Astrocyte (in vitro differentiated cells and primary cell): Measurements from ENCODE around the gene CEP250.

ENCODE experiments used
- EZH2 ChIP-seq: IDR thresholded peaks from 2 replicates; pipeline ENCODE4 v1.6.1; 2012; ENCODE audit warnings: mild to moderate bottlenecking, low read length, inconsistent platforms; ENCODE audit not compliant: insufficient read depth
- TF ChIP-seq, protein P1 (sequence below): IDR thresholded peaks from 2 replicates; pipeline ENCODE4 v1.5.1; 2011; ENCODE audit warnings: low read depth, mild to moderate bottlenecking, inconsistent platforms, low read length, moderate library complexity; ENCODE audit not compliant: insufficient read depth

DNA sequence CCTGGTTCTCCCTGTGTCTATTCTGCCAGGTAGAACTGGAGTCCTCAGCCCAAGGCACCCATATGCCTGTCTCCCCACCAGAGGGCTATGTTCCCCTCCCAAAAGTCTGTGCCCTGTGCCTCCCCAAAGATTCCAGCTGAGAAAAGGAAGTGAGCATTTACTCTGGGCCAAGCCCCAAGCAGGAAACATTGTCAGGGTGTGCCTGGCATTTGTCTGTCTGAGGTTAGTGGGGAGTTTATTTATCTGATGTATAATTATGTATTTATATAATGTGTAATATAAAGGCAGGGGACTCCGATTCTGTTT lies 23.0 kb upstream of the CEP250 start:
- TF ChIP-seq, protein P1, sequence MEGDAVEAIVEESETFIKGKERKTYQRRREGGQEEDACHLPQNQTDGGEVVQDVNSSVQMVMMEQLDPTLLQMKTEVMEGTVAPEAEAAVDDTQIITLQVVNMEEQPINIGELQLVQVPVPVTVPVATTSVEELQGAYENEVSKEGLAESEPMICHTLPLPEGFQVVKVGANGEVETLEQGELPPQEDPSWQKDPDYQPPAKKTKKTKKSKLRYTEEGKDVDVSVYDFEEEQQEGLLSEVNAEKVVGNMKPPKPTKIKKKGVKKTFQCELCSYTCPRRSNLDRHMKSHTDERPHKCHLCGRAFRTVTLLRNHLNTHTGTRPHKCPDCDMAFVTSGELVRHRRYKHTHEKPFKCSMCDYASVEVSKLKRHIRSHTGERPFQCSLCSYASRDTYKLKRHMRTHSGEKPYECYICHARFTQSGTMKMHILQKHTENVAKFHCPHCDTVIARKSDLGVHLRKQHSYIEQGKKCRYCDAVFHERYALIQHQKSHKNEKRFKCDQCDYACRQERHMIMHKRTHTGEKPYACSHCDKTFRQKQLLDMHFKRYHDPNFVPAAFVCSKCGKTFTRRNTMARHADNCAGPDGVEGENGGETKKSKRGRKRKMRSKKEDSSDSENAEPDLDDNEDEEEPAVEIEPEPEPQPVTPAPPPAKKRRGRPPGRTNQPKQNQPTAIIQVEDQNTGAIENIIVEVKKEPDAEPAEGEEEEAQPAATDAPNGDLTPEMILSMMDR = no peak
- TF ChIP-seq EZH2 = no peak
